HEK293 (cell line): ENCODE measurements around the gene TINAGL1.

Source experiments
- ZNF138 ChIP-seq: fragments of 450-650 bp; formaldehyde crosslinking; IDR thresholded peaks from 2 replicates; pipeline ENCODE4 v1.5.1; 2016; ENCODE audit warnings: missing biosample characterization, missing genetic modification characterization, borderline replicate concordance
- ZNF266 ChIP-seq: fragments of 450-650 bp; formaldehyde crosslinking; IDR thresholded peaks from 2 replicates; pipeline ENCODE4 v1.5.1; 2016; ENCODE audit warnings: missing biosample characterization, missing genetic modification characterization, low read depth

DNA sequence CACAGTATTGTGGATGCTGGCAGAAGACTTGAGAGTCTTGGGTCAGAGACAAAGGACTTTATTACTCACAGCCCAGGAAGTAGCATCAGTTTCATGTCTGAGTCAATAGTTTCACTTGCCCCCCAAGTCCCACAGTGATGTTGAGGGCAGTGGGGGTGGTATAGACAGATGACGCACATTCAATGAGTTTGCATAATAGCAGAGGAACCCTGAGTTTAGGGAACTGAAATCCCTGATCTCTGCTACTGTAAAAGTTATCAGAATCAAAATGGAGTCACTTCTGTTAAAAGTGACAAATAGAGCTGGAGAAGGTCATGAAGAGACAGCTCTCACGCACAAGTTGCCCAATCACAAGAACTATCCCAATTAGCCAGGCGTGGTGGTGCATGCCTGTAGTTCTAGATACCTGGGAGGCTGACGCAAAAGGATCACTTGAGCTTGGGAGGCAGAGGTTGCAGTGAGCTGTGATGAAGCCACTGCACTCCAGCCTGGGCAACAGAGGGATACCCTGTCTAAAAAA is 29.7 kb downstream of the TINAGL1 start:
- TF ChIP-seq ZNF266 (tag by site-specific recombination) = 0 out of 2 replicates have a peak, but pooled peaks have one; percentile 43
- no peak for TF ChIP-seq ZNF138
